SK-N-SH (cell line): ENCODE measurements around the gene TNFRSF14. TPM values are rescaled to one million over a fixed set of nuclear protein-coding genes. Genes with fewer than 3 reads are reported as not detected.

Source experiments
- CTCF ChIA-PET: fragments of 300-600, 350-600 bp; formaldehyde crosslinking; extraction: SDS; loops from one replicate; lab custom pipeline; 2021; lab: Yijun Ruan, JAX
- POLR2A ChIA-PET: fragments of 350-600 bp; sonication (Branson Sonifier 250); formaldehyde crosslinking; extraction: SDS; loops from one replicate; lab custom pipeline; 2020; ENCODE audit warnings: antibody characterized with exemption, inconsistent platforms; lab: Yijun Ruan, JAX
- DNase-seq: peaks from one replicate; pipeline ENCODE4 v3.0.0; 2012
- H2AFZ ChIP-seq: fragments of 200-600 bp; sonication (generic); 2 replicates; pipeline ENCODE4 v1.8.1; 2016; ENCODE audit warnings: antibody characterized with exemption, mild to moderate bottlenecking, low read depth
- H3F3A ChIP-seq: fragments of 200-600 bp; sonication (generic); replicated peaks from 2 replicates; pipeline ENCODE3; 2016; ENCODE audit warnings: antibody characterized with exemption, mild to moderate bottlenecking; ENCODE audit not compliant: insufficient read depth
- H3K27ac ChIP-seq, 2 experiments: fragments of 200-500 bp in 1 of 2; fragments of 200-600 bp in 1 of 2; sonication (Bioruptor generic) in 1 of 2; sonication (generic), shearing (Covaris generic) in 1 of 2; 2 replicates each; pipeline versions ENCODE4 v1.5.1 to v1.6.1; 2014 to 2016; ENCODE audit warnings: low read depth in 2 of 2, inconsistent platforms in 1 of 2, low read length in 1 of 2, mild to moderate bottlenecking in 1 of 2, mixed read lengths in 1 of 2
- H3K27me3 ChIP-seq: fragments of 200-600 bp; sonication (generic), shearing (Covaris generic); 2 replicates; pipeline ENCODE4 v1.6.1; 2016; ENCODE audit warnings: mixed run types; ENCODE audit not compliant: insufficient read depth
- H3K36me3 ChIP-seq, 2 experiments: fragments of 200-500 bp in 1 of 2; fragments of 200-600 bp in 1 of 2; sonication (Bioruptor generic) in 1 of 2; sonication (generic) in 1 of 2; replicated peaks in 1 of 2; 2 replicates each; pipeline versions ENCODE3 to v1.5.1; 2014 to 2016; ENCODE audit warnings: low read length in 1 of 2, mild to moderate bottlenecking in 1 of 2; ENCODE audit not compliant: insufficient read depth in 2 of 2, control insufficient read depth in 1 of 2
- H3K4me1 ChIP-seq, 2 experiments: fragments of 200-500 bp in 1 of 2; fragments of 200-600 bp in 1 of 2; sonication (Bioruptor generic) in 1 of 2; sonication (generic), shearing (Covaris generic) in 1 of 2; 2 replicates each; pipeline versions ENCODE4 v1.5.1 to v1.6.1; 2014 to 2016; ENCODE audit warnings: low read depth in 1 of 2, low read length in 1 of 2, mixed run types in 1 of 2; ENCODE audit not compliant: insufficient read depth in 2 of 2, control insufficient read depth in 1 of 2
- H3K4me2 ChIP-seq: fragments of 200-600 bp; sonication (generic), shearing (Covaris generic); 2 replicates; pipeline ENCODE4 v1.6.1; 2017; ENCODE audit warnings: mixed run types
- H3K4me3 ChIP-seq, 2 experiments: fragments of 200-500 bp in 1 of 2; fragments of 200-600 bp in 1 of 2; sonication (Bioruptor generic) in 1 of 2; sonication (generic), shearing (Covaris generic) in 1 of 2; 2 replicates each; pipeline versions ENCODE4 v1.5.1 to v1.8.1; 2014 to 2016; ENCODE audit warnings: low read depth in 2 of 2, inconsistent platforms in 1 of 2, low read length in 1 of 2, mild to moderate bottlenecking in 1 of 2, mixed read lengths in 1 of 2, moderate library complexity in 1 of 2
- H3K79me2 ChIP-seq: fragments of 200-600 bp; sonication (generic); 2 replicates; pipeline ENCODE4 v1.8.1; 2017; ENCODE audit warnings: mild to moderate bottlenecking; ENCODE audit not compliant: insufficient read depth
- H3K9ac ChIP-seq: fragments of 200-600 bp; sonication (generic); 2 replicates; pipeline ENCODE4 v1.6.1; 2017; ENCODE audit warnings: mixed run types
- H3K9me2 ChIP-seq: fragments of 200-600 bp; sonication (generic); 2 replicates; pipeline ENCODE4 v1.6.1; 2017; ENCODE audit warnings: mixed run types
- H3K9me3 ChIP-seq: fragments of 200-600 bp; sonication (generic); 2 replicates; pipeline ENCODE4 v1.6.1; 2017; ENCODE audit warnings: mixed run types, mild to moderate bottlenecking, moderate library complexity
- H4K20me1 ChIP-seq: fragments of 200-600 bp; sonication (generic); 2 replicates; pipeline ENCODE4 v1.6.1; 2017; ENCODE audit warnings: mild to moderate bottlenecking, mixed run types; ENCODE audit not compliant: insufficient read depth
- CHD2 ChIP-seq: fragments of 150-350 bp; IDR thresholded peaks from 2 replicates; pipeline ENCODE4 v1.6.1; 2018; ENCODE audit warnings: low read length; ENCODE audit not compliant: partially characterized antibody
- CTCF ChIP-seq: fragments of 200-600 bp; sonication (generic); IDR thresholded peaks from 2 replicates; pipeline ENCODE4 v1.6.1; 2017; ENCODE audit warnings: antibody characterized with exemption, mild to moderate bottlenecking, moderate library complexity
- EP300 ChIP-seq, 2 experiments: IDR thresholded peaks; 2 replicates each; pipeline versions ENCODE4 v1.4.0 to v1.6.1; 2012; ENCODE audit warnings: borderline replicate concordance in 1 of 2, low read depth in 1 of 2, low read length in 1 of 2
- FOXJ3 ChIP-seq: sonication (generic); formaldehyde crosslinking; IDR thresholded peaks from 2 replicates; pipeline ENCODE4 v1.5.1; 2020; ENCODE audit warnings: mild to moderate bottlenecking, missing genetic modification reagents
- FOXM1 ChIP-seq: IDR thresholded peaks from 2 replicates; pipeline ENCODE4 v1.4.0; 2012; ENCODE audit warnings: low read depth, mild to moderate bottlenecking
- MAX ChIP-seq: IDR thresholded peaks from 2 replicates; pipeline ENCODE4 v1.4.0; 2012; ENCODE audit warnings: low read depth
- MEF2A ChIP-seq: IDR thresholded peaks from 2 replicates; pipeline ENCODE4 v1.4.0; 2012; ENCODE audit warnings: low read depth, borderline replicate concordance
- MXI1 ChIP-seq: IDR thresholded peaks from 2 replicates; pipeline ENCODE4 v1.6.1; 2012; ENCODE audit warnings: mild to moderate bottlenecking, low read depth, low read length, improper control_type of control experiment
- NFIC ChIP-seq: IDR thresholded peaks from 2 replicates; pipeline ENCODE4 v1.4.0; 2012; ENCODE audit warnings: borderline replicate concordance
- PBX3 ChIP-seq: IDR thresholded peaks from 2 replicates; pipeline ENCODE4; 2012
- RXRA ChIP-seq: IDR thresholded peaks from 2 replicates; pipeline ENCODE4 v1.4.0; 2012; ENCODE audit warnings: low read depth, mild to moderate bottlenecking, borderline replicate concordance
- SIN3A ChIP-seq: IDR thresholded peaks from 2 replicates; pipeline ENCODE4 v1.6.1; 2012; ENCODE audit warnings: low read depth, mild to moderate bottlenecking, low read length, moderate library complexity, borderline replicate concordance
- TEAD4 ChIP-seq: IDR thresholded peaks from 2 replicates; pipeline ENCODE4 v1.4.0; 2012; ENCODE audit warnings: mild to moderate bottlenecking, borderline replicate concordance; ENCODE audit not compliant: insufficient read depth
- USF2 ChIP-seq: fragments of 150-350 bp; IDR thresholded peaks from 2 replicates; pipeline ENCODE4 v1.6.1; 2017; ENCODE audit warnings: antibody characterized with exemption, low read length, low read depth, borderline replicate concordance
- YY1 ChIP-seq: IDR thresholded peaks from 2 replicates; pipeline ENCODE4 v1.4.0; 2012; ENCODE audit warnings: low read depth, mild to moderate bottlenecking
- ZBTB33 ChIP-seq: IDR thresholded peaks from 2 replicates; pipeline ENCODE4 v1.4.0; 2012; ENCODE audit warnings: low read depth, borderline replicate concordance
- WGBS: methylation state at CpG from one replicate; pipeline ENCODE4 v1.1.6; 2017; ENCODE audit warnings: low lambda C conversion rate; 5-methylcytosine and 5-hydroxymethylcytosine counted together
- polyA plus RNA-seq, 3 experiments: library from polyadenylated mRNA; depleted of rRNA; stranded (reverse); fragments of >200 nt; gene quantifications; 2 replicates each; pipeline ENCODE4 v1.2.3, GENCODE V29; 2012

Gene TNFRSF14
- polyA plus RNA-seq, 1 of the 3 experiments (the other 2 are of a cell fraction) = 0.28 TPM

- no peak for TF ChIP-seq TEAD4
- TF ChIP-seq MEF2A = no peak
- TF ChIP-seq MXI1 = no peak
- TF ChIP-seq MAX = no peak
- no peak for TF ChIP-seq PBX3
- no peak for TF ChIP-seq YY1
- no peak for TF ChIP-seq USF2
- no peak for TF ChIP-seq CHD2
- no peak for TF ChIP-seq FOXM1
- no peak for TF ChIP-seq SIN3A
- WGBS = 100% methylated on average over 4 of the region's 25 CpGs
- no peak overlapping the region for H3K9ac ChIP-seq
- H3K4me1 ChIP-seq = peaks cover 0 to 31% of the 10 kb centered on the region in 2 experiments; a peak in 2 of 4 replicates
- H3K79me2 ChIP-seq = peaks cover 6% of the 10 kb centered on the region; the same call in 1 of the 2 replicates
- H3K27me3 ChIP-seq = no peaks in the 10 kb centered on the region
- DNase-seq = no peak
- ChIA-PET CTCF (no interaction called here), POLR2A (no interaction called here)
- peaks cover 3% of the 10 kb centered on the region for H3F3A ChIP-seq
- H4K20me1 ChIP-seq = no peaks in the 10 kb centered on the region
- H3K9me3 ChIP-seq = no peaks in the 10 kb centered on the region
- no peak overlapping the region for H3K4me2 ChIP-seq
- H3K9me2 ChIP-seq = no peaks in the 10 kb centered on the region
- no peak overlapping the region for H2AFZ ChIP-seq
- no peak overlapping the region for H3K27ac ChIP-seq
- H3K4me3 ChIP-seq = no peak overlapping the region
- peaks cover 0 to 5% of the 10 kb centered on the region in 2 experiments for H3K36me3 ChIP-seq
These were observed 33.5 kb downstream of the TNFRSF14 start for GRCh38 chr1:2589431-2590232.

GRCh38 chr1:2590233-2591141 lies 34.3 kb downstream of the TNFRSF14 start:
- no peaks in the 10 kb centered on the region for H3K9me3 ChIP-seq
- H3K79me2 ChIP-seq = peaks cover 3% of the 10 kb centered on the region; the same call in 1 of the 2 replicates
- H3K4me1 ChIP-seq = peaks cover 0 to 23% of the 10 kb centered on the region in 2 experiments; a peak in 2 of 4 replicates
- no peak overlapping the region for H3K27ac ChIP-seq
- no peak overlapping the region for H3K4me2 ChIP-seq
- ChIA-PET CTCF (no interaction called here), POLR2A (no interaction called here)
- no peak overlapping the region for H3K9ac ChIP-seq
- TF ChIP-seq PBX3 (no peak), CTCF (no peak), CHD2 (no peak), FOXJ3 (CRISPR knock-in tag) (no peak), EP300 (IDR thresholded peaks at IDR 0.05; ENCODE audit: borderline replicate concordance in 1 of 2, low read depth in 1 of 2, low read length in 1 of 2) (no peak), RXRA (no peak), NFIC (no peak), MAX (no peak), ZBTB33 (no peak)
- no peaks in the 10 kb centered on the region for H4K20me1 ChIP-seq
- peaks cover 0 to 5% of the 10 kb centered on the region in 2 experiments for H3K36me3 ChIP-seq
- no peaks in the 10 kb centered on the region for H3K9me2 ChIP-seq
- H3F3A ChIP-seq = no peaks in the 10 kb centered on the region
- H3K4me3 ChIP-seq = no peak overlapping the region
- WGBS = 81% methylated on average over 8 of the region's 31 CpGs
- H2AFZ ChIP-seq = no peak overlapping the region
- DNase-seq = peak; percentile 15
- H3K27me3 ChIP-seq = no peaks in the 10 kb centered on the region
